Heart left ventricle (tissue), 13 donors: ENCODE measurements around the gene ANKRD9.

Experiments
- POLR2A ChIP-seq, 2 donors: fragments of 450-650 bp; IDR thresholded peaks; one replicate each; pipeline ENCODE4 v1.6.1; 2017; ENCODE audit warnings: antibody characterized with exemption in 2 of 2, mild to moderate bottlenecking in 2 of 2, moderate library complexity in 2 of 2
- TF ChIP-seq, protein P1 (sequence below), 12 donors: fragments of 200-600 bp; sonication (generic) in 4 of 12; IDR thresholded peaks; one replicate each; pipeline versions ENCODE4 v1.5.0 to v1.8.0; 2018 to 2022; ENCODE audit warnings: antibody characterized with exemption in 12 of 12, mild to moderate bottlenecking in 5 of 12
- donor health status: ischemic (EF 13 %, LVEDD 7.1; RV severe dilation, severe dysfunction).
- donor health status: DM: no; HTN: yes; CAD: no.
- donor health status: DM: no; HTN: no; CAD: no.
- donor health status: ischemic (EF 25% LVEDD 6.9; RV normal size, moderate dysfunction).
- donor health status: ischemic (EF 25% LVEDD 5.7; RV mildly dilated, moderate dysfunction).
- donor health status: ischemic (EF 35%, LVEDD 5.7; RV mildly dilated, moderate dysfunction).
- donor health status: nonischemic (EF 11% LVEDD 7.7; RV severe dilation, severe dysfunction).
- donor health status: DM: yes; HTN: yes; CAD: no.
- donor health status: PGD.
- donor health status: ischemic (EF 29% LVEDD 5.4; RV normal size, mild dysfunction).
- donor health status: nonischemic (EF 23%, LVEDD 6.1; RV moderate dilation, normal function).

- TF ChIP-seq, protein P1, sequence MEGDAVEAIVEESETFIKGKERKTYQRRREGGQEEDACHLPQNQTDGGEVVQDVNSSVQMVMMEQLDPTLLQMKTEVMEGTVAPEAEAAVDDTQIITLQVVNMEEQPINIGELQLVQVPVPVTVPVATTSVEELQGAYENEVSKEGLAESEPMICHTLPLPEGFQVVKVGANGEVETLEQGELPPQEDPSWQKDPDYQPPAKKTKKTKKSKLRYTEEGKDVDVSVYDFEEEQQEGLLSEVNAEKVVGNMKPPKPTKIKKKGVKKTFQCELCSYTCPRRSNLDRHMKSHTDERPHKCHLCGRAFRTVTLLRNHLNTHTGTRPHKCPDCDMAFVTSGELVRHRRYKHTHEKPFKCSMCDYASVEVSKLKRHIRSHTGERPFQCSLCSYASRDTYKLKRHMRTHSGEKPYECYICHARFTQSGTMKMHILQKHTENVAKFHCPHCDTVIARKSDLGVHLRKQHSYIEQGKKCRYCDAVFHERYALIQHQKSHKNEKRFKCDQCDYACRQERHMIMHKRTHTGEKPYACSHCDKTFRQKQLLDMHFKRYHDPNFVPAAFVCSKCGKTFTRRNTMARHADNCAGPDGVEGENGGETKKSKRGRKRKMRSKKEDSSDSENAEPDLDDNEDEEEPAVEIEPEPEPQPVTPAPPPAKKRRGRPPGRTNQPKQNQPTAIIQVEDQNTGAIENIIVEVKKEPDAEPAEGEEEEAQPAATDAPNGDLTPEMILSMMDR (IDR thresholded peaks at IDR 0.05), result peak in 3 of 12 donors; percentile 14 to 18 (median 17)
- peak in 1 of 2 donors; percentile 60 for TF ChIP-seq POLR2A (IDR thresholded peaks at IDR 0.05)
These were observed at the start of gene ANKRD9 for GRCh38 chr14:102509746-102510615.
